ENCODE results near the gene COL10A1.

Gene COL10A1

DNA sequence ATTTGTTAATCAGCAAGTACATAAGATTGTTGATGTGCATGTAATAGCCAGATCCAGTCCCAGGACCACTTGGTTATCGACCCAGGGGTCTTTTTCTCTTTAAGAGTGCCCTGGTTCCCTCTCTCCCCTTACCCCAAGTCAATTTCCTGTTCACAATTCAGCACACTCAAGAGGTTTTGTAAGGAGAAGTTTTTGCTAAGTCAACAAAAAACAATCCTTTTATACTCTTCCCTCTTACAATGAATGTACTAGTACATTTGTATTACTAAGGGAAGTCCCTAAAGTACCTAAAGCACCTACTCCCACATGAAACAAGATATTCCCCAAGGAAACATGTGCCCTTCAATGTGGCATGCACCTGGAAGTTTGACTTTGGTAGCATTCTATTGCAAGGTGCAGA, 26.9 kb downstream of the COL10A1 start:
- TF ChIP-seq FOXP2 (optimal IDR thresholded peaks at IDR 0.05; ENCODE audit: borderline replicate concordance, extremely low read depth, extremely low read length, insufficient read depth) (no peak), SIN3A (IDR thresholded peaks at IDR 0.05; ENCODE audit: borderline replicate concordance, insufficient read depth, low read length) (no peak), REST (IDR thresholded peaks at IDR 0.05; ENCODE audit: insufficient read depth in 1 of 2, low read depth in 2 of 2, low read length in 2 of 2) (no peak), TAF1 (IDR thresholded peaks at IDR 0.05; ENCODE audit: borderline replicate concordance, insufficient read depth, low read length) (no peak), POLR2AphosphoS5 (IDR thresholded peaks at IDR 0.05; ENCODE audit: low read depth, low read length) (no peak)

GRCh38 chr6:116096979-116097816, 28.7 kb downstream of the COL10A1 start:
- TF ChIP-seq FOXP2 (optimal IDR thresholded peaks at IDR 0.05; ENCODE audit: borderline replicate concordance, extremely low read depth, extremely low read length, insufficient read depth) (no peak), POLR2AphosphoS5 (IDR thresholded peaks at IDR 0.05; ENCODE audit: low read depth, low read length) (no peak), REST (IDR thresholded peaks at IDR 0.05; ENCODE audit: insufficient read depth in 1 of 2, low read depth in 2 of 2, low read length in 2 of 2) (no peak), TAF1 (IDR thresholded peaks at IDR 0.05; ENCODE audit: borderline replicate concordance, insufficient read depth, low read length) (no peak), SIN3A (IDR thresholded peaks at IDR 0.05; ENCODE audit: borderline replicate concordance, insufficient read depth, low read length) (no peak)

DNA sequence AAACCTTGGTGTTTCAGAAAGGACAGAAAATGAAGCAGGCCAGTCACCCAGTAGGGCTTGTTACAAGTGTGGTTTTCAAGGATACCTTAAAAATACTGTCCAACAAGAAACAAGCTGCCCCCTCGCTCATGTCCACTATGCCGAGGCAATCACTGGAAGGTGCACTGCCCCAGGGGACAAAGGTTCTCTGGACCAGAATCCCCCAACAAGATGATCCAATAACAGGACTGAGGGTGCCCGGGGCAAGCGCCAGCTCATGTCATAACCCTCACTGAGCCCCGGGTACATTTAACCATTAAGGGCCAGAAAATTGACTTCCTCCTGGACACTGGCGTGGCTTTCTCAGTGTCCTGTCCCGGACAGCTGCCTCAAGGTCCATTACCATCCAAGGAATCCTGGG, 31.9 kb downstream of the COL10A1 start:
- TF ChIP-seq POLR2AphosphoS5 (IDR thresholded peaks at IDR 0.05; ENCODE audit: low read depth, low read length) (no peak), TAF1 (IDR thresholded peaks at IDR 0.05; ENCODE audit: borderline replicate concordance, insufficient read depth, low read length) (no peak), SIN3A (IDR thresholded peaks at IDR 0.05; ENCODE audit: borderline replicate concordance, insufficient read depth, low read length) (no peak), FOXP2 (optimal IDR thresholded peaks at IDR 0.05; ENCODE audit: borderline replicate concordance, extremely low read depth, extremely low read length, insufficient read depth) (no peak), REST (IDR thresholded peaks at IDR 0.05; ENCODE audit: insufficient read depth in 1 of 2, low read depth in 2 of 2, low read length in 2 of 2) (no peak)

GRCh38 chr6:116090251-116090650, 35.7 kb downstream of the COL10A1 start:
- TF ChIP-seq FOXP2 (optimal IDR thresholded peaks at IDR 0.05; ENCODE audit: borderline replicate concordance, extremely low read depth, extremely low read length, insufficient read depth) = no peak

DNA sequence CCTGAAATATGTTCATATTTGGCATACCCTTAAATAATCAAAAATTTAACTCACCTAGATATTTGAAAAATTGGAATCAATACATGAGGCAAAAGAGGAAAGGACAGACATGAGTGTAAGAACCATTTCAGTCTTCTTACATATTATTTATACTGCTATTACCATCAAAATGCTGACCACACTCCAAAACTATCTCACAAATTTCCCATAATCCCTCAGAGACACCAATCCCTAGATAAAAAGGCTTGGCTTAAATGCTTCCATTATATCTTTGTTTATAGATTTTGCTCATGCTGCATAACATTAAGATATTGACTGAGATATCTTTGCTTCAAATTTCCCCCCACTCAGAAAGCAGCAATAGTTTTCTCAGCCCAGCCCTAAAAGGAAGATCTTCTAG, 37.0 kb downstream of the COL10A1 start:
- TF ChIP-seq POLR2AphosphoS5 (IDR thresholded peaks at IDR 0.05; ENCODE audit: low read depth, low read length) (no peak), SIN3A (IDR thresholded peaks at IDR 0.05; ENCODE audit: borderline replicate concordance, insufficient read depth, low read length) (no peak), REST (IDR thresholded peaks at IDR 0.05; ENCODE audit: insufficient read depth in 1 of 2, low read depth in 2 of 2, low read length in 2 of 2) (no peak)

Measured in PFSK-1 (cell line).